Measurements from ENCODE around the gene PAPSS2.
A peak's percentile ranks its signal among the peaks of the same experiment; 100 is the strongest.
"Not testable (repeated sequence)": the region's sequence is repeated elsewhere in the genome, so short reads cannot be mapped to it uniquely, and the experiment has no call there.

Gene PAPSS2

DNA sequence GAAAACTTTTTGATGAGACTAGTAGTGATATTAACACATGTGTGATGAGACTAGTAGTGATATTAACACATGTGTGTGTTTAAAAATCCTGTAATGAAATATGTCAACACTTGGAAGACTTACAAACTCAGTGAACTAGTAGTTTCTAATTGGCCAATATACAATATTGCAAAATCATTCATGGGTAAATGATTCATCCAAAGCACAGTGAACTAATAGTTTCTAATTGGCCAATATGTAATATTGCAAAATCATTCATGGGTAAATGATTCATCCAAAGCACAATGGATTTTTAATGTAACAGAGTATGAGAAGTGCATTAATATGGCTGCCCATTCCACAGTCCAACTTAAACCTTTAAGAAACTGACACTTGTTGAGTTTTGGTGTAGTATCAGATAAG is 80.6 kb downstream of the PAPSS2 start:
- H3K27me3 ChIP-seq (ENCODE audit: insufficient read depth, low read length), result no peaks in the 10 kb centered on the region
- no peaks in the 10 kb centered on the region for H3K4me1 ChIP-seq (ENCODE audit: control insufficient read depth in 1 of 2, insufficient read depth in 2 of 2, low read length in 2 of 2)
- H3K27ac ChIP-seq (ENCODE audit: low read depth, low read length), result no peak overlapping the region
- no peak overlapping the region for H2BK120ac ChIP-seq (ENCODE audit: insufficient read depth, low read length, poor library complexity)
- no peak overlapping the region for H3K18ac ChIP-seq (ENCODE audit: low read length)
- no peak overlapping the region for H3K23ac ChIP-seq (ENCODE audit: low read length)
- H4K8ac ChIP-seq (ENCODE audit: low read depth, low read length), result no peak overlapping the region
- no peaks in the 10 kb centered on the region for H3K36me3 ChIP-seq (ENCODE audit: control insufficient read depth in 1 of 2, insufficient read depth in 2 of 2, low read length in 2 of 2)
- no peak overlapping the region for H3K4me2 ChIP-seq (ENCODE audit: low read length)
- H3K14ac ChIP-seq (ENCODE audit: low read length), result no peak overlapping the region
- no peak overlapping the region for H3K4me3 ChIP-seq (ENCODE audit: low read depth, low read length)
- no peaks in the 10 kb centered on the region for H3K79me2 ChIP-seq (ENCODE audit: control insufficient read depth, insufficient read depth, low read length, poor library complexity)
- no peak overlapping the region for H2BK12ac ChIP-seq (ENCODE audit: low read length)
- peak in 1 of 2 donors; percentile 46 for DNase-seq
- H3K4ac ChIP-seq (ENCODE audit: low read depth, low read length), result no peak overlapping the region
- no peaks in the 10 kb centered on the region for H3K9me3 ChIP-seq (ENCODE audit: insufficient read depth, low read depth, low read length)
- no peak overlapping the region for H2AK5ac ChIP-seq (ENCODE audit: low read length)
- no peak overlapping the region for H2BK5ac ChIP-seq (ENCODE audit: low read depth, low read length, poor library complexity)
- no peak overlapping the region for H2AFZ ChIP-seq (ENCODE audit: insufficient read depth, low read length, poor library complexity)
- H4K91ac ChIP-seq (ENCODE audit: low read depth, low read length), result no peak overlapping the region
- no peak overlapping the region for H3K9ac ChIP-seq (ENCODE audit: low read length)
- no peaks in the 10 kb centered on the region for H3K79me1 ChIP-seq (ENCODE audit: low read length)
- H4K12ac ChIP-seq (ENCODE audit: low read depth, low read length), result no peak overlapping the region

GRCh38 chr10:87742992-87743610 is 83.4 kb downstream of the PAPSS2 start:
- not testable (repeated sequence) for H3K4me2 ChIP-seq (ENCODE audit: low read length); H3K4ac ChIP-seq (ENCODE audit: low read depth, low read length); H3K9me3 ChIP-seq (ENCODE audit: insufficient read depth, low read depth, low read length); H3K4me3 ChIP-seq (ENCODE audit: low read depth, low read length); H3K36me3 ChIP-seq (ENCODE audit: control insufficient read depth in 1 of 2, insufficient read depth in 2 of 2, low read length in 2 of 2); H3K79me1 ChIP-seq (ENCODE audit: low read length); H3K14ac ChIP-seq (ENCODE audit: low read length); H3K4me1 ChIP-seq (ENCODE audit: control insufficient read depth in 1 of 2, insufficient read depth in 2 of 2, low read length in 2 of 2); H2BK5ac ChIP-seq (ENCODE audit: low read depth, low read length, poor library complexity); H3K23ac ChIP-seq (ENCODE audit: low read length); H2AK5ac ChIP-seq (ENCODE audit: low read length); H2BK120ac ChIP-seq (ENCODE audit: insufficient read depth, low read length, poor library complexity); H3K18ac ChIP-seq (ENCODE audit: low read length); H3K27me3 ChIP-seq (ENCODE audit: insufficient read depth, low read length); H3K27ac ChIP-seq (ENCODE audit: low read depth, low read length); H3K9ac ChIP-seq (ENCODE audit: low read length); H4K8ac ChIP-seq (ENCODE audit: low read depth, low read length); H4K91ac ChIP-seq (ENCODE audit: low read depth, low read length); H4K12ac ChIP-seq (ENCODE audit: low read depth, low read length); H3K79me2 ChIP-seq (ENCODE audit: control insufficient read depth, insufficient read depth, low read length, poor library complexity); H2AFZ ChIP-seq (ENCODE audit: insufficient read depth, low read length, poor library complexity); H2BK12ac ChIP-seq (ENCODE audit: low read length)
- peak; percentile 21 to 64 for DNase-seq
- no CpG with 5 or more reads among the region's 18 CpGs for WGBS (ENCODE audit: extremely low coverage, insufficient coverage, insufficient read length)

GRCh38 chr10:87744606-87745005 is 84.9 kb downstream of the PAPSS2 start:
- Histone ChIP-seq H3K4me2 (ENCODE audit: low read length) (no peak overlapping the region), H3K27me3 (ENCODE audit: insufficient read depth, low read length) (no peaks in the 10 kb centered on the region)
- WGBS (ENCODE audit: extremely low coverage, insufficient coverage, insufficient read length), result no CpG with 5 or more reads among the region's 2 CpGs

GRCh38 chr10:87746911-87747310 is 87.2 kb downstream of the PAPSS2 start:
- Histone ChIP-seq H2BK120ac (ENCODE audit: insufficient read depth, low read length, poor library complexity) (no peak overlapping the region), H3K4me1 (ENCODE audit: control insufficient read depth in 1 of 2, insufficient read depth in 2 of 2, low read length in 2 of 2) (no peaks in the 10 kb centered on the region), H2BK12ac (ENCODE audit: low read length) (no peak overlapping the region), H3K18ac (ENCODE audit: low read length) (no peak overlapping the region), H3K36me3 (ENCODE audit: control insufficient read depth in 1 of 2, insufficient read depth in 2 of 2, low read length in 2 of 2) (no peaks in the 10 kb centered on the region), H4K91ac (ENCODE audit: low read depth, low read length) (no peak overlapping the region), H3K79me1 (ENCODE audit: low read length) (no peaks in the 10 kb centered on the region), H3K79me2 (ENCODE audit: control insufficient read depth, insufficient read depth, low read length, poor library complexity) (no peaks in the 10 kb centered on the region), H3K4ac (ENCODE audit: low read depth, low read length) (no peak overlapping the region), H3K4me2 (ENCODE audit: low read length) (no peak overlapping the region), H3K14ac (ENCODE audit: low read length) (no peak overlapping the region), H2BK5ac (ENCODE audit: low read depth, low read length, poor library complexity) (no peak overlapping the region), H4K8ac (ENCODE audit: low read depth, low read length) (no peak overlapping the region), H3K9ac (ENCODE audit: low read length) (no peak overlapping the region), H4K12ac (ENCODE audit: low read depth, low read length) (no peak overlapping the region), H3K9me3 (ENCODE audit: insufficient read depth, low read depth, low read length) (no peaks in the 10 kb centered on the region), H2AFZ (ENCODE audit: insufficient read depth, low read length, poor library complexity) (no peak overlapping the region), H2AK5ac (ENCODE audit: low read length) (no peak overlapping the region), H3K27me3 (ENCODE audit: insufficient read depth, low read length) (no peaks in the 10 kb centered on the region), H3K27ac (ENCODE audit: low read depth, low read length) (no peak overlapping the region), H3K4me3 (ENCODE audit: low read depth, low read length) (no peak overlapping the region), H3K23ac (ENCODE audit: low read length) (peak overlapping the region; percentile 55)
- WGBS (ENCODE audit: extremely low coverage, insufficient coverage, insufficient read length), result no CpG with 5 or more reads among the region's 4 CpGs
- no peak for DNase-seq

More at GRCh38 chr10:87744606-87745005, 84.9 kb downstream of the PAPSS2 start:
- DNase-seq, result peak; percentile 14 to 71
- Histone ChIP-seq H4K91ac (ENCODE audit: low read depth, low read length) (no peak overlapping the region), H3K4me3 (ENCODE audit: low read depth, low read length) (no peak overlapping the region), H2BK120ac (ENCODE audit: insufficient read depth, low read length, poor library complexity) (no peak overlapping the region), H3K4me1 (ENCODE audit: control insufficient read depth in 1 of 2, insufficient read depth in 2 of 2, low read length in 2 of 2) (no peaks in the 10 kb centered on the region), H2BK12ac (ENCODE audit: low read length) (no peak overlapping the region), H3K79me1 (ENCODE audit: low read length) (no peaks in the 10 kb centered on the region), H3K36me3 (ENCODE audit: control insufficient read depth in 1 of 2, insufficient read depth in 2 of 2, low read length in 2 of 2) (no peaks in the 10 kb centered on the region), H3K9ac (ENCODE audit: low read length) (no peak overlapping the region), H4K8ac (ENCODE audit: low read depth, low read length) (no peak overlapping the region), H3K4ac (ENCODE audit: low read depth, low read length) (no peak overlapping the region), H3K9me3 (ENCODE audit: insufficient read depth, low read depth, low read length) (no peaks in the 10 kb centered on the region), H3K14ac (ENCODE audit: low read length) (no peak overlapping the region), H2AFZ (ENCODE audit: insufficient read depth, low read length, poor library complexity) (no peak overlapping the region), H3K23ac (ENCODE audit: low read length) (no peak overlapping the region), H4K12ac (ENCODE audit: low read depth, low read length) (no peak overlapping the region), H3K79me2 (ENCODE audit: control insufficient read depth, insufficient read depth, low read length, poor library complexity) (no peaks in the 10 kb centered on the region), H3K27ac (ENCODE audit: low read depth, low read length) (no peak overlapping the region), H2BK5ac (ENCODE audit: low read depth, low read length, poor library complexity) (no peak overlapping the region), H2AK5ac (ENCODE audit: low read length) (no peak overlapping the region), H3K18ac (ENCODE audit: low read length) (no peak overlapping the region)

Measured in trophoblast cell (in vitro differentiated cells and primary cell).